ENCODE measurements around the gene RING1.

- no peak for TF ChIP-seq POLR2A (IDR thresholded peaks at IDR 0.05)
- peak in 1 of 3 experiments; percentile 14 for TF ChIP-seq CTCF (IDR thresholded peaks at IDR 0.05)
These were observed 40.8 kb downstream of the RING1 start for GRCh38 chr6:33248932-33249731.

Measured in testis (tissue), 2 donors.